ENCODE measurements around the gene MYO1D.
A peak's percentile ranks its signal among the peaks of the same experiment; 100 is the strongest.

MYO1D gene

GRCh38 chr17:32771396-32771795 lies 105.5 kb downstream of the MYO1D start:
- TF ChIP-seq ZBTB7A (IDR thresholded peaks at IDR 0.05; ENCODE audit: low read depth) (no peak), MAX (IDR thresholded peaks at IDR 0.05) (no peak), REST (IDR thresholded peaks at IDR 0.05; ENCODE audit: low read depth) (no peak), USF1 (IDR thresholded peaks at IDR 0.05) (no peak), EGR1 (IDR thresholded peaks at IDR 0.05) (no peak), TCF12 (IDR thresholded peaks at IDR 0.05; ENCODE audit: low read depth) (no peak), YY1 (IDR thresholded peaks at IDR 0.05; ENCODE audit: low read depth) (no peak), CEBPB (IDR thresholded peaks at IDR 0.05) (no peak), EP300 (IDR thresholded peaks at IDR 0.05; ENCODE audit: borderline replicate concordance) (no peak), CREB1 (IDR thresholded peaks at IDR 0.05; ENCODE audit: low read depth) (no peak), FOXM1 (IDR thresholded peaks at IDR 0.05; ENCODE audit: borderline replicate concordance, low read depth) (no peak), TEAD4 (IDR thresholded peaks at IDR 0.05) (no peak), NFIC (IDR thresholded peaks at IDR 0.05) (no peak), TAF1 (IDR thresholded peaks at IDR 0.05; ENCODE audit: low read depth) (no peak), RAD21 (IDR thresholded peaks at IDR 0.05; ENCODE audit: low read depth) (no peak)

- no peak for TF ChIP-seq ZBTB7A (IDR thresholded peaks at IDR 0.05; ENCODE audit: low read depth)
- no peak for TF ChIP-seq TEAD4 (IDR thresholded peaks at IDR 0.05)
- TF ChIP-seq CREB1 (IDR thresholded peaks at IDR 0.05; ENCODE audit: low read depth) = no peak
- no peak for TF ChIP-seq USF1 (IDR thresholded peaks at IDR 0.05)
- no peak for TF ChIP-seq EP300 (IDR thresholded peaks at IDR 0.05; ENCODE audit: borderline replicate concordance)
- no peak for TF ChIP-seq REST (IDR thresholded peaks at IDR 0.05; ENCODE audit: low read depth)
- TF ChIP-seq EGR1 (IDR thresholded peaks at IDR 0.05) = no peak
- no peak for TF ChIP-seq NFIC (IDR thresholded peaks at IDR 0.05)
- no peak for TF ChIP-seq TAF1 (IDR thresholded peaks at IDR 0.05; ENCODE audit: low read depth)
- TF ChIP-seq CEBPB (IDR thresholded peaks at IDR 0.05) = 0 out of 2 replicates have a peak, but pooled peaks have one; percentile 49
- no peak for TF ChIP-seq TCF12 (IDR thresholded peaks at IDR 0.05; ENCODE audit: low read depth)
- TF ChIP-seq MAX (IDR thresholded peaks at IDR 0.05) = no peak
- peak; percentile 27; the same call in 1 of the 2 replicates for TF ChIP-seq RAD21 (IDR thresholded peaks at IDR 0.05; ENCODE audit: low read depth)
- TF ChIP-seq FOXM1 (IDR thresholded peaks at IDR 0.05; ENCODE audit: borderline replicate concordance, low read depth) = no peak
- TF ChIP-seq YY1 (IDR thresholded peaks at IDR 0.05; ENCODE audit: low read depth) = no peak
Measured at GRCh38 chr17:32769846-32770245, 107.1 kb downstream of the MYO1D start.

GRCh38 chr17:32763855-32764439 lies 113.0 kb downstream of the MYO1D start:
- no peak for TF ChIP-seq TAF1 (IDR thresholded peaks at IDR 0.05; ENCODE audit: low read depth)
- no peak for TF ChIP-seq REST (IDR thresholded peaks at IDR 0.05; ENCODE audit: low read depth)
- TF ChIP-seq TEAD4 (IDR thresholded peaks at IDR 0.05) = no peak
- TF ChIP-seq USF1 (IDR thresholded peaks at IDR 0.05) = no peak
- TF ChIP-seq RAD21 (IDR thresholded peaks at IDR 0.05; ENCODE audit: low read depth) = no peak
- TF ChIP-seq MAX (IDR thresholded peaks at IDR 0.05) = no peak
- no peak for TF ChIP-seq NFIC (IDR thresholded peaks at IDR 0.05)
- TF ChIP-seq CEBPB (IDR thresholded peaks at IDR 0.05) = no peak
- TF ChIP-seq YY1 (IDR thresholded peaks at IDR 0.05; ENCODE audit: low read depth) = no peak
- TF ChIP-seq CREB1 (IDR thresholded peaks at IDR 0.05; ENCODE audit: low read depth) = no peak
- no peak for TF ChIP-seq TCF12 (IDR thresholded peaks at IDR 0.05; ENCODE audit: low read depth)
- no peak for TF ChIP-seq ZBTB7A (IDR thresholded peaks at IDR 0.05; ENCODE audit: low read depth)
- TF ChIP-seq EGR1 (IDR thresholded peaks at IDR 0.05) = no peak
- TF ChIP-seq EP300 (IDR thresholded peaks at IDR 0.05; ENCODE audit: borderline replicate concordance) = no peak
- no peak for TF ChIP-seq FOXM1 (IDR thresholded peaks at IDR 0.05; ENCODE audit: borderline replicate concordance, low read depth)

All from Ishikawa (cell line).